GM18870 (cell line): ENCODE data around the gene RAB3A.
"Not testable (repeated sequence)": the region's sequence is repeated elsewhere in the genome, so short reads cannot be mapped to it uniquely, and the experiment has no call there.

ENCODE experiments used
- ATAC-seq: cut with Tn5 transposase; IDR thresholded peaks from one replicate; pipeline ENCODE4 v1.9.1; 2021; ENCODE audit warnings: moderate library complexity; ENCODE audit not compliant: unreplicated experiment

RAB3A gene

GRCh38 chr19:18171605-18172327 lies 32.1 kb downstream of the RAB3A start:
- ATAC-seq: no peak

- ATAC-seq: no peak
Observed at GRCh38 chr19:18170714-18171255, 33.1 kb downstream of the RAB3A start.

- no peak for ATAC-seq
Observed at GRCh38 chr19:18168673-18169381, 35.0 kb downstream of the RAB3A start.

GRCh38 chr19:18167975-18168645 lies 35.7 kb downstream of the RAB3A start:
- no peak for ATAC-seq

GRCh38 chr19:18167011-18167410 lies 36.8 kb downstream of the RAB3A start:
- ATAC-seq: no peak

GRCh38 chr19:18165794-18166544 lies 37.9 kb downstream of the RAB3A start:
- ATAC-seq: no peak

GRCh38 chr19:18164072-18164471 lies 39.8 kb downstream of the RAB3A start:
- no peak for ATAC-seq

- no peak for ATAC-seq
Observed at GRCh38 chr19:18161636-18162002, 42.2 kb downstream of the RAB3A start.

- no peak for ATAC-seq
Observed at GRCh38 chr19:18160971-18161635, 42.7 kb downstream of the RAB3A start.

GRCh38 chr19:18160493-18160970 lies 43.3 kb downstream of the RAB3A start:
- ATAC-seq: no peak

GRCh38 chr19:18159810-18160209 lies 44.0 kb downstream of the RAB3A start:
- no peak for ATAC-seq

- ATAC-seq: not testable (repeated sequence)
Observed at GRCh38 chr19:18159059-18159616, 44.7 kb downstream of the RAB3A start.

- ATAC-seq: no peak
Observed at GRCh38 chr19:18158467-18158866, 45.4 kb downstream of the RAB3A start.

- ATAC-seq: no peak
Observed at GRCh38 chr19:18157465-18158063, 46.3 kb downstream of the RAB3A start.

- ATAC-seq: no peak
Observed at GRCh38 chr19:18156841-18157464, 46.9 kb downstream of the RAB3A start.

- no peak for ATAC-seq
Observed at GRCh38 chr19:18156268-18156667, 47.6 kb downstream of the RAB3A start.

GRCh38 chr19:18155095-18156087 lies 48.5 kb downstream of the RAB3A start:
- ATAC-seq: no peak

GRCh38 chr19:18153556-18154134 lies 50.2 kb downstream of the RAB3A start:
- no peak for ATAC-seq
